Kidney (tissue), 14 donors: ENCODE data around the gene IWS1. TPM values are rescaled to one million over a fixed set of nuclear protein-coding genes. Genes with fewer than 3 reads are reported as not detected.

Experiments
- DNase-seq, 5 donors: peaks; one replicate each; pipeline ENCODE4 v3.0.0-alpha.2; 2013 to 2020
- FAIRE-seq: peaks from 2 replicates; lab custom pipeline; 2012; peaks lifted over from hg19 to GRCh38; lab: Jason Lieb, UNC
- H3K27ac ChIP-seq, 2 donors: one replicate each; pipeline ENCODE4 v1.7.0; 2013; ENCODE audit warnings: low read depth in 2 of 2, low read length in 2 of 2, inconsistent platforms in 1 of 2
- H3K27me3 ChIP-seq: one replicate; pipeline ENCODE4 v1.7.1; 2013; ENCODE audit warnings: low read length, inconsistent platforms; ENCODE audit not compliant: control insufficient read depth, insufficient read depth
- H3K36me3 ChIP-seq, 3 donors: one replicate each; pipeline versions ENCODE4 v1.7.0 to v1.7.1; 2013; ENCODE audit warnings: low read length in 3 of 3, control low read depth in 1 of 3, inconsistent platforms in 1 of 3; ENCODE audit not compliant: insufficient read depth in 3 of 3, control insufficient read depth in 2 of 3
- H3K4me1 ChIP-seq, 3 donors: one replicate each; pipeline versions ENCODE4 v1.7.0 to v1.7.1; 2013; ENCODE audit warnings: low read length in 3 of 3, inconsistent platforms in 1 of 3, low read depth in 1 of 3; ENCODE audit not compliant: control insufficient read depth in 2 of 3, insufficient read depth in 2 of 3
- H3K4me3 ChIP-seq, 3 donors: one replicate each; pipeline versions ENCODE4 v1.7.0 to v1.8.1; 2013; ENCODE audit warnings: low read length in 3 of 3, control low read depth in 1 of 3, inconsistent platforms in 1 of 3
- H3K9ac ChIP-seq, 3 donors: one replicate each; pipeline versions ENCODE4 v1.7.0 to v1.7.1; 2013; ENCODE audit warnings: low read length in 3 of 3, control low read depth in 1 of 3, inconsistent platforms in 1 of 3
- H3K9me3 ChIP-seq, 3 donors: one replicate each; pipeline versions ENCODE4 v1.7.0 to v1.7.1; 2013; ENCODE audit warnings: low read length in 3 of 3, control low read depth in 1 of 3, inconsistent platforms in 1 of 3; ENCODE audit not compliant: control insufficient read depth in 2 of 3, insufficient read depth in 1 of 3
- CTCF ChIP-seq: IDR thresholded peaks from 3 replicates; pipeline ENCODE4 v1.5.1; 2012; ENCODE audit warnings: mild to moderate bottlenecking, moderate library complexity, borderline replicate concordance; ENCODE audit not compliant: insufficient read depth; ENCODE audit errors: extremely low read depth
- intact Hi-C: fragments of 100-400 bp; cut with DNase I; formaldehyde crosslinking; loops from one replicate; pipeline ENCODE4 v1.11.1; 2022
- polyA plus RNA-seq: library from polyadenylated mRNA; stranded (reverse); fragments of 350-450 nt; fragmentation: Illumina TruSeq; extraction: RNeasy Lipid Tissue Mini Kit (QIAGEN cat#74804); gene quantifications from one replicate; pipeline ENCODE4 v1.2.3, GENCODE V29; 2014; ENCODE audit warnings: low read depth, low replicate concordance; ENCODE audit not compliant: insufficient read depth
- total RNA-seq: library from RNA; stranded (reverse); fragmentation: NEBNext Ultra II Directional; extraction: Animal tissue kit (Norgen Biotek cat#: 25700); gene quantifications from one replicate; pipeline ENCODE4 v1.2.1, GENCODE V29; 2021
- donor health status: control.
- donor health status: control.
- donor health status: control.
- donor health status: control.
- donor health status: control.
- donor health status: DM: yes; HTN: yes; CAD: no.
- donor health status: Normal renal cell carcinoma (clear cell type).

IWS1 gene
- total and polyA plus RNA-seq, 2 donors from 2014 or later = 29.8 to 35.8 TPM

GRCh38 chr2:127516041-127516762 lies 10.1 kb downstream of the IWS1 start:
- Histone ChIP-seq H3K9me3 (no peaks in the 10 kb centered on the region), H3K9ac (no peak overlapping the region), H3K27ac (no peak overlapping the region), H3K4me3 (no peak overlapping the region), H3K27me3 (no peaks in the 10 kb centered on the region), H3K4me1 (peaks cover 0 to 19% (median 10%) of the 10 kb centered on the region in 3 donors), H3K36me3 (peaks cover 0 to 2% (median 0%) of the 10 kb centered on the region in 3 donors)
- no peak for TF ChIP-seq CTCF
- no peak for FAIRE-seq
- no peak for DNase-seq
- intact Hi-C loops = no loop called here

GRCh38 chr2:127515383-127515915 lies 10.8 kb downstream of the IWS1 start:
- H3K4me3 ChIP-seq = no peak overlapping the region
- no peak overlapping the region for H3K27ac ChIP-seq
- no peaks in the 10 kb centered on the region for H3K9me3 ChIP-seq
- H3K4me1 ChIP-seq = peaks cover 0 to 19% (median 13%) of the 10 kb centered on the region in 3 donors
- intact Hi-C loops = no loop called here
- no peaks in the 10 kb centered on the region for H3K27me3 ChIP-seq
- TF ChIP-seq CTCF = no peak
- DNase-seq (no peak), FAIRE-seq (no peak)
- no peak overlapping the region for H3K9ac ChIP-seq
- H3K36me3 ChIP-seq = peaks cover 0 to 2% (median 0%) of the 10 kb centered on the region in 3 donors

GRCh38 chr2:127514485-127514884 lies 11.8 kb downstream of the IWS1 start:
- no peak for TF ChIP-seq CTCF
- H3K4me3 ChIP-seq = no peak overlapping the region
- H3K9ac ChIP-seq = no peak overlapping the region
- H3K27ac ChIP-seq = peak overlapping the region in 1 of 2 donors; percentile 54
- intact Hi-C loops = no loop called here
- H3K27me3 ChIP-seq = no peaks in the 10 kb centered on the region
- peaks cover 0 to 2% (median 0%) of the 10 kb centered on the region in 3 donors for H3K36me3 ChIP-seq
- peaks cover 0 to 24% (median 13%) of the 10 kb centered on the region in 3 donors for H3K4me1 ChIP-seq
- no peak for FAIRE-seq
- H3K9me3 ChIP-seq = no peaks in the 10 kb centered on the region
- DNase-seq = peak in 3 of 5 donors; percentile 25 to 52 (median 48)
